Chondrocyte (in vitro differentiated cells): ENCODE results near the gene SRM. TPM values are rescaled to one million over a fixed set of nuclear protein-coding genes. Genes with fewer than 3 reads are reported as not detected.

Experiments
- DNase-seq: peaks from one replicate; pipeline ENCODE4 v3.0.0; 2021; ENCODE audit warnings: mixed read lengths, low spot score
- H3K27ac Mint-ChIP-seq: one replicate; pipeline ENCODE4 v1.8.0; 2021; ENCODE audit warnings: mild to moderate bottlenecking, moderate library complexity, mixed read lengths; ENCODE audit not compliant: unreplicated experiment
- H3K27me3 Mint-ChIP-seq: 2 replicates; pipeline ENCODE4 v1.8.0; 2021; ENCODE audit warnings: low read depth, mixed read lengths
- H3K36me3 Mint-ChIP-seq: 2 replicates; pipeline ENCODE4 v1.8.0; 2021; ENCODE audit warnings: low read depth, mixed read lengths
- H3K4me1 Mint-ChIP-seq: 2 replicates; pipeline ENCODE4 v1.8.0; 2021; ENCODE audit warnings: low read depth, mild to moderate bottlenecking, mixed read lengths
- H3K4me3 Mint-ChIP-seq: one replicate; pipeline ENCODE4 v1.8.0; 2021; ENCODE audit warnings: mild to moderate bottlenecking, moderate library complexity, mixed read lengths; ENCODE audit not compliant: unreplicated experiment
- H3K9me3 Mint-ChIP-seq: 2 replicates; pipeline ENCODE4 v1.8.0; 2021; ENCODE audit warnings: low read depth, mixed read lengths
- total RNA-seq: library from RNA; stranded (reverse); gene quantifications from 3 replicates; pipeline ENCODE4 v1.2.1, GENCODE V29; 2021
- TF ChIP-seq, protein P1 (sequence below): fragments of 200-600 bp; sonication (generic); IDR thresholded peaks from 2 replicates; pipeline ENCODE4 v1.5.0; 2021; ENCODE audit warnings: antibody characterized with exemption, mild to moderate bottlenecking, moderate library complexity

SRM gene
- total RNA-seq, 1 donor from 2014 or later: 141 TPM

DNA sequence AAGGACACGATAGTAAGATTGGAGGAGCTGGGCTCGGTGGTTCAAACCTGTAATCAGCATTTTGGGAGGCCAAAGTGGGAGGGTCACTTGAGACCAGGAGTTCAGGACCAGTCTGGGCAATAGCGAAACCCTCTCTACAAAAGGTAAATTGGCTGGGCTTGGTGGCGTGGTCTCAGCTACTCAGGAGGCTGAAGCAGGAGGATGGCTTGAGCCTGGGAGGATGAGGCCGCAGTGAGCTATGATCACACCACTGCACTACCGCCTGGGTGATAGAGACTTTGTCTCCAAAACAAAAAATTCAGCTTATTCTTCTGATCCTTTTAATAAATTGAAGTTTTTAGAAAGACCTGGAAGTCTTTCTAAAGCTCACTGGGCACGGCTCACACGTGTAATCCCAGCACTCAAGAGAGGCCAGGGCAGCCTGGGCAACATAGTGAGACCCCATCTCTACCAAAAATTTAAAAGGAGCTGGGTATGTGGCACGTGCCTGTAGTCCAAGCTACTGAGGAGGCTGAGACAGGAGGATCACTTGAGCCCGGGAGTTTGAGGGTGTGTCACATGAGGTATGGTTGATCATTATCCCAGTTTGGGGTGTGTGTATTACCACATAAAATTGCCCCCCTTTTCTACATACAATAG lies 28.1 kb downstream of the SRM start:
- DNase-seq: no peak
- Mint-ChIP-seq H3K36me3 (peaks cover 3% of the 10 kb centered on the region), H3K27me3 (no peaks in the 10 kb centered on the region), H3K4me3 (no peak overlapping the region), H3K27ac (no peak overlapping the region), H3K9me3 (no peaks in the 10 kb centered on the region), H3K4me1 (no peaks in the 10 kb centered on the region)
- TF ChIP-seq, protein P1, sequence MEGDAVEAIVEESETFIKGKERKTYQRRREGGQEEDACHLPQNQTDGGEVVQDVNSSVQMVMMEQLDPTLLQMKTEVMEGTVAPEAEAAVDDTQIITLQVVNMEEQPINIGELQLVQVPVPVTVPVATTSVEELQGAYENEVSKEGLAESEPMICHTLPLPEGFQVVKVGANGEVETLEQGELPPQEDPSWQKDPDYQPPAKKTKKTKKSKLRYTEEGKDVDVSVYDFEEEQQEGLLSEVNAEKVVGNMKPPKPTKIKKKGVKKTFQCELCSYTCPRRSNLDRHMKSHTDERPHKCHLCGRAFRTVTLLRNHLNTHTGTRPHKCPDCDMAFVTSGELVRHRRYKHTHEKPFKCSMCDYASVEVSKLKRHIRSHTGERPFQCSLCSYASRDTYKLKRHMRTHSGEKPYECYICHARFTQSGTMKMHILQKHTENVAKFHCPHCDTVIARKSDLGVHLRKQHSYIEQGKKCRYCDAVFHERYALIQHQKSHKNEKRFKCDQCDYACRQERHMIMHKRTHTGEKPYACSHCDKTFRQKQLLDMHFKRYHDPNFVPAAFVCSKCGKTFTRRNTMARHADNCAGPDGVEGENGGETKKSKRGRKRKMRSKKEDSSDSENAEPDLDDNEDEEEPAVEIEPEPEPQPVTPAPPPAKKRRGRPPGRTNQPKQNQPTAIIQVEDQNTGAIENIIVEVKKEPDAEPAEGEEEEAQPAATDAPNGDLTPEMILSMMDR: no peak

DNA sequence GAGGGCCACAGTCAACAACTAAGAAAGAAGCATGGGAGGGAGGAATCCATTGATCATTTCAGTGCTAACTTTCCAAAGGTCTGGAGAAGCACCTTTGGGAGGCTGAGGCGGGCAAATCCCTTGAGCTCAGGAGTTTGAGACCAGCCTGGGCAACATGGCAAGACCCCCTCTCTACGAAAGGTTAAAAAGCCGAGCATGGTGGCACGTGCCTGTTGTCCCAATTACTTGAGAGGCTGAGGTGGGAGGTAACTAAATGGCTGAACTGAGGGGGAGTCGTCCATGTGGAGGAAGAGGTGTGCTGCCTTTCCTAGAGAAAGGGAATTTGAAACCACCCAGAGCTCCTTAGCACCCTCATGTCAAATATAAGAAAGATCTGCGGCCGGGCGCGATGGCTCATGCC lies 29.0 kb downstream of the SRM start:
- H3K36me3 Mint-ChIP-seq: peaks cover 5% of the 10 kb centered on the region
- H3K9me3 Mint-ChIP-seq: no peaks in the 10 kb centered on the region
- H3K27ac Mint-ChIP-seq: no peak overlapping the region
- H3K27me3 Mint-ChIP-seq: no peaks in the 10 kb centered on the region
- H3K4me3 Mint-ChIP-seq: no peak overlapping the region
- DNase-seq: no peak
- TF ChIP-seq, protein P1: no peak
- H3K4me1 Mint-ChIP-seq: no peaks in the 10 kb centered on the region

DNA sequence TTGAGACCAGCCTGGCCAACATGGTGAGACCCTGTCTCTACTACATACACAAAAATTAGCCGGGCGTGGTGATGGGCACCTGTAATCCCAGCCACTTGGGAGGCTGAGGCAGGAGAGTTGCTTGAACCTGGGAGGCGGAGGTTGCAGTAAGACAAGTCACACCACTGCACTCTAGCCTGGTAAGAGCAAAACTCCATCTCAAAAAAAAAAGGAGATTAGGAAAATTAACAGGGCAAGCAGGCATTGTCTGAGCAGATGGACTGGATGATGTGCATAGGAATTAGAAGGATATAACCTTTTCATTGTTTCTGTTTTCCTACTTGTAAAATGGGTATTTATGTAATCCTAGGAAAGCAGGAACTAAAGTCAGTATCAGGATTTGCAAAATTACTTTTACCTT lies 31.8 kb downstream of the SRM start:
- no peak for DNase-seq
- Mint-ChIP-seq H3K4me1 (no peaks in the 10 kb centered on the region), H3K9me3 (no peaks in the 10 kb centered on the region), H3K36me3 (peaks cover 20% of the 10 kb centered on the region), H3K27ac (no peak overlapping the region), H3K4me3 (no peak overlapping the region), H3K27me3 (no peaks in the 10 kb centered on the region)
- TF ChIP-seq, protein P1: no peak

DNA sequence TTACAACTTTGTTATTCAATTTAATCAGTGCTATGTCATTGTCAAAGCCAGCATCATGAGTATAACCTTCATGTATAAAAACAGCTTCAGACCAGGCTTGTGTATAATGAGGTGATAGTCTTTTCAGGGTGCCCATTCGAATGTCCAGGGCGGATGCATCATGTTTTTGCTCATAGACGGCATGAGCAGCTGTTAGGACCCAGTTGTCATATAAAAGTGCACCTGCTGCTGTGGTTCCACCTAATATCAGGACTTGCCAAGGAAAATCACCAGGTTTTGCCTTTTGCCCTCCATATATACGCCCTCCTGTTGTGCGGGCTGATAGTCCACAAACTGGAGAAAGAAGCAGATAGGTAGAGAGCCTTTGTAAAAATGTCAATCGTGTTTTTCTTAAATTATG lies 32.5 kb downstream of the SRM start:
- H3K4me3 Mint-ChIP-seq: no peak overlapping the region
- DNase-seq: no peak
- TF ChIP-seq, protein P1: no peak
- H3K9me3 Mint-ChIP-seq: no peaks in the 10 kb centered on the region
- H3K4me1 Mint-ChIP-seq: no peaks in the 10 kb centered on the region
- H3K36me3 Mint-ChIP-seq: peaks cover 24% of the 10 kb centered on the region
- H3K27ac Mint-ChIP-seq: no peak overlapping the region
- no peaks in the 10 kb centered on the region for H3K27me3 Mint-ChIP-seq

DNA sequence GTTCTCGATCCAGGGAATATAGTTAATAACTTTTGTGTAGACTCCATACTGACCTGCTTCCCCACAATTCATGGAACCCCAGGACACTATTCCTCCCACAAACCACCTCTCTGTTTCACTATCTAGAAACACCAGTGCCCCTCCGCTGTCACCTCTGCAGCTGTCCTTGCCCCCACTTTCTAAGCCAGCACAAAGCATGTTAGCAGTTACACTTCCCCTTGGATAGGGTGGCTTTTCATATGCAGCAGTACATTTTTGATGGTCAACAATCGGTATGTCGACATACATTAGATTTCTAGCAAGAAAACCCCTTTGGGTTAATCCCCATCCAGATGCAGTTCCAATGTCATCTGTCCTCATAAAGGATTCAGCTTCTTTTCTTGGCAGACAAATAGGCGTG lies 32.9 kb downstream of the SRM start:
- Mint-ChIP-seq H3K9me3 (no peaks in the 10 kb centered on the region), H3K4me3 (no peak overlapping the region), H3K36me3 (peaks cover 27% of the 10 kb centered on the region), H3K27me3 (no peaks in the 10 kb centered on the region), H3K4me1 (no peaks in the 10 kb centered on the region), H3K27ac (peak overlapping the region; percentile 8)
- DNase-seq: no peak
- TF ChIP-seq, protein P1: no peak
